B cell (primary cell): Measurements from ENCODE around the gene MAP2K5. TPM values are rescaled to one million over a fixed set of nuclear protein-coding genes. Genes with fewer than 3 reads are reported as not detected.

Experiments
- ATAC-seq: fragments of 200-7000 bp; cut with Tn5 transposase; one replicate; pipeline ENCODE4 v1.10.0; 2021; ENCODE audit warnings: low read depth, mild to moderate bottlenecking, moderate number of reproducible peaks, moderate library complexity
- CTCF ChIA-PET: fragments of 350-600 bp; sonication (Branson Sonifier 250); formaldehyde crosslinking; loops from one replicate; lab custom pipeline; 2021; ENCODE audit warnings: antibody characterized with exemption, inconsistent platforms; lab: Charles Lee
- POLR2A ChIA-PET: fragments of 350-600 bp; sonication (Branson Sonifier 250); formaldehyde crosslinking; loops from one replicate; lab custom pipeline; 2021; ENCODE audit warnings: antibody characterized with exemption; lab: Charles Lee
- DNase-seq: peaks from one replicate; pipeline ENCODE4 v3.0.0; 2013
- H2AFZ ChIP-seq: 2 replicates; pipeline ENCODE4 v1.6.1; 2012; ENCODE audit warnings: mild to moderate bottlenecking, low read depth, low read length; ENCODE audit not compliant: insufficient read depth, poor library complexity, severe bottlenecking
- H3K27ac ChIP-seq, 2 donors: 1 replicate in 1 of 2; 2 replicates in 1 of 2; pipeline ENCODE4 v1.5.1; 2012 to 2013; ENCODE audit warnings: low read length in 2 of 2, mild to moderate bottlenecking in 2 of 2, moderate library complexity in 1 of 2
- H3K27me3 ChIP-seq, 4 experiments: fragments of 200-600 bp in 1 of 4; sonication (generic) in 1 of 4; replicated peaks in 1 of 4; 1 replicate in 2 of 4; 2 replicates in 2 of 4; pipeline versions ENCODE4 v1.6.1 to v1.7.0; 2013 to 2016; ENCODE audit warnings: low read length in 3 of 4, mild to moderate bottlenecking in 2 of 4, mixed read lengths in 1 of 4, moderate library complexity in 1 of 4; ENCODE audit not compliant: insufficient read depth in 4 of 4, control insufficient read depth in 3 of 4; ENCODE audit errors: control extremely low read depth in 1 of 4
- H3K36me3 ChIP-seq, 2 experiments: replicated peaks in 1 of 2; 1 replicate in 1 of 2; 2 replicates in 1 of 2; pipeline versions ENCODE4 v1.6.1 to v1.7.1; 2013; ENCODE audit warnings: low read length in 1 of 2; ENCODE audit not compliant: insufficient read depth in 2 of 2, control insufficient read depth in 1 of 2; ENCODE audit errors: control extremely low read depth in 1 of 2, extremely low read depth in 1 of 2
- H3K4me1 ChIP-seq, 2 donors: fragments of 200-600 bp in 1 of 2; sonication (generic) in 1 of 2; 1 replicate in 1 of 2; 2 replicates in 1 of 2; pipeline versions ENCODE4 v1.5.1 to v1.6.1; 2013 to 2017; ENCODE audit warnings: low read length in 2 of 2; ENCODE audit not compliant: control insufficient read depth in 2 of 2, insufficient read depth in 2 of 2
- H3K4me2 ChIP-seq: replicated peaks from 2 replicates; pipeline ENCODE3; 2012; ENCODE audit warnings: mild to moderate bottlenecking, low read depth, low read length; ENCODE audit not compliant: poor library complexity, severe bottlenecking
- H3K4me3 ChIP-seq, 5 experiments: fragments of 200-600 bp in 1 of 5; sonication (generic) in 1 of 5; 1 replicate in 3 of 5; 2 replicates in 2 of 5; pipeline versions ENCODE4 v1.5.1 to v1.7.0; 2011 to 2016; ENCODE audit warnings: low read length in 4 of 5, mild to moderate bottlenecking in 4 of 5, low read depth in 2 of 5, control low read depth in 1 of 5, moderate library complexity in 1 of 5; ENCODE audit not compliant: insufficient read depth in 1 of 5; ENCODE audit errors: control extremely low read depth in 1 of 5, extremely low read depth in 1 of 5
- H3K79me2 ChIP-seq: fragments of 200-600 bp; sonication (generic); one replicate; pipeline ENCODE4 v1.6.0; 2016; ENCODE audit warnings: low read length; ENCODE audit not compliant: control insufficient read depth, insufficient read depth
- H3K9ac ChIP-seq: fragments of 200-600 bp; sonication (generic); 2 replicates; pipeline ENCODE4 v1.6.1; 2017; ENCODE audit warnings: mild to moderate bottlenecking, low read length, moderate library complexity
- H3K9me3 ChIP-seq, 3 donors: one replicate each; pipeline versions ENCODE4 v1.6.1 to v1.7.1; 2013; ENCODE audit warnings: low read length in 2 of 3; ENCODE audit not compliant: control insufficient read depth in 2 of 3, insufficient read depth in 1 of 3; ENCODE audit errors: control extremely low read depth in 1 of 3
- H4K20me1 ChIP-seq: 2 replicates; pipeline ENCODE4 v1.6.0; 2012; ENCODE audit warnings: mild to moderate bottlenecking, low read length; ENCODE audit not compliant: insufficient read depth, control insufficient read depth, poor library complexity, severe bottlenecking
- H3K27ac Mint-ChIP-seq: one replicate; pipeline ENCODE4 v1.8.0; 2021; ENCODE audit warnings: mixed read lengths
- H3K27me3 Mint-ChIP-seq: one replicate; pipeline ENCODE4 v1.8.0; 2021; ENCODE audit warnings: mixed read lengths
- H3K4me1 Mint-ChIP-seq: one replicate; pipeline ENCODE4 v1.8.0; 2021; ENCODE audit warnings: mixed read lengths
- H3K4me3 Mint-ChIP-seq: one replicate; pipeline ENCODE4 v1.8.0; 2021; ENCODE audit warnings: mixed read lengths
- H3K9me3 Mint-ChIP-seq: one replicate; pipeline ENCODE4 v1.8.0; 2022; ENCODE audit warnings: mixed read lengths; ENCODE audit not compliant: insufficient read depth
- CTCF ChIP-seq: fragments of 200-600 bp; IDR thresholded peaks from one replicate; pipeline ENCODE4 v1.8.0; 2022; ENCODE audit warnings: antibody characterized with exemption, mild to moderate bottlenecking
- EZH2 ChIP-seq: IDR thresholded peaks from 2 replicates; pipeline ENCODE4 v1.6.1; 2012; ENCODE audit warnings: borderline replicate concordance, low read depth, mild to moderate bottlenecking, moderate library complexity, low read length; ENCODE audit not compliant: insufficient read depth, poor library complexity, severe bottlenecking
- WGBS: methylation state at CpG from one replicate; pipeline ENCODE4 v1.1.5; 2013; ENCODE audit warnings: missing lambda C conversion rate; ENCODE audit not compliant: insufficient coverage; 5-methylcytosine and 5-hydroxymethylcytosine counted together
- intact Hi-C: fragments of 100-400 bp; cut with micrococcal nuclease; formaldehyde crosslinking; loops from one replicate; pipeline ENCODE4 v1.10.0; 2022
- polyA plus RNA-seq: library from polyadenylated mRNA; depleted of rRNA; stranded (reverse); fragments of >200 nt; gene quantifications from 2 replicates; pipeline ENCODE4 v1.2.3, GENCODE V29; 2012
- total RNA-seq, 2 donors: library from RNA; stranded (reverse); fragments of 120-200 nt in 1 of 2; gene quantifications; 1 replicate in 1 of 2; 2 replicates in 1 of 2; pipeline versions ENCODE4 v1.2.3 to v1.2.4, GENCODE V29; 2013 to 2022

The MAP2K5 gene
- total and polyA plus RNA-seq, 2 donors (not counting 1 experiment from before 2014, with no cell fraction given): 11.1 to 40.0 TPM

- Mint-ChIP-seq H3K27ac (no peak overlapping the region), H3K4me3 (no peak overlapping the region), H3K9me3 (no peaks in the 10 kb centered on the region), H3K27me3 (no peaks in the 10 kb centered on the region), H3K4me1 (no peaks in the 10 kb centered on the region)
- Histone ChIP-seq H3K4me3 (no peak overlapping the region), H3K27ac (no peak overlapping the region), H3K4me1 (no peaks in the 10 kb centered on the region), H4K20me1 (no peaks in the 10 kb centered on the region), H3K4me2 (no peak overlapping the region), H3K36me3 (peaks cover 1 to 4% of the 10 kb centered on the region in 2 experiments), H3K9ac (no peak overlapping the region), H3K79me2 (no peaks in the 10 kb centered on the region), H2AFZ (no peak overlapping the region), H3K27me3 (no peaks in the 10 kb centered on the region), H3K9me3 (no peaks in the 10 kb centered on the region)
- no peak for ATAC-seq
- DNase-seq: no peak
- no CpG with 5 or more reads among the region's 4 CpGs for WGBS
- ChIA-PET CTCF (no interaction called here), POLR2A (no interaction called here)
- TF ChIP-seq CTCF: no peak
- intact Hi-C loops: no loop called here
Observed at GRCh38 chr15:67607329-67607728, 64.8 kb downstream of the MAP2K5 start.

- H3K79me2 ChIP-seq: no peaks in the 10 kb centered on the region
- H3K4me1 Mint-ChIP-seq: no peaks in the 10 kb centered on the region
- H3K4me3 ChIP-seq: no peak overlapping the region
- H3K27ac Mint-ChIP-seq: no peak overlapping the region
- H3K27ac ChIP-seq: no peak overlapping the region
- H3K27me3 Mint-ChIP-seq: no peaks in the 10 kb centered on the region
- DNase-seq (no peak), ATAC-seq (no peak)
- no peak overlapping the region for H3K9ac ChIP-seq
- H4K20me1 ChIP-seq: no peaks in the 10 kb centered on the region
- H3K4me1 ChIP-seq: no peaks in the 10 kb centered on the region
- no peak overlapping the region for H3K4me2 ChIP-seq
- CTCF ChIA-PET: no interaction called here
- no peak overlapping the region for H2AFZ ChIP-seq
- no peaks in the 10 kb centered on the region for H3K9me3 Mint-ChIP-seq
- POLR2A ChIA-PET: no interaction called here
- TF ChIP-seq EZH2: no peak
- TF ChIP-seq CTCF: no peak
- no peaks in the 10 kb centered on the region for H3K9me3 ChIP-seq
- H3K36me3 ChIP-seq: peaks cover 1 to 4% of the 10 kb centered on the region in 2 experiments
- intact Hi-C loops: no loop called here
- WGBS: 94% methylated on average over 2 of the region's 3 CpGs
- no peaks in the 10 kb centered on the region for H3K27me3 ChIP-seq
- no peak overlapping the region for H3K4me3 Mint-ChIP-seq
Observed at GRCh38 chr15:67607959-67608637, 65.6 kb downstream of the MAP2K5 start.
